Measurements from ENCODE around the gene GPR151.

- TF ChIP-seq POLR2A (IDR thresholded peaks at IDR 0.05; ENCODE audit: control extremely low read depth in 1 of 2, low read depth in 2 of 2, low read length in 2 of 2) (no peak), EZH2 (IDR thresholded peaks at IDR 0.05; ENCODE audit: low read depth, low read length, severe bottlenecking) (no peak), TAF1 (IDR thresholded peaks at IDR 0.05; ENCODE audit: low read depth, low read length) (no peak), CTCF (IDR thresholded peaks at IDR 0.05; ENCODE audit: control extremely low read depth in 1 of 3, insufficient read depth in 1 of 3, low read depth in 1 of 3, low read length in 3 of 3) (no peak), CHD2 (IDR thresholded peaks at IDR 0.05; ENCODE audit: low read length) (no peak), MAX (IDR thresholded peaks at IDR 0.05) (no peak), ATF2 (IDR thresholded peaks at IDR 0.05; ENCODE audit: low read length) (no peak), POLR2AphosphoS5 (IDR thresholded peaks at IDR 0.05; ENCODE audit: low read depth, low read length) (no peak), USF2 (IDR thresholded peaks at IDR 0.05; ENCODE audit: low read length) (no peak), RFX5 (IDR thresholded peaks at IDR 0.05; ENCODE audit: borderline replicate concordance, low read depth, low read length) (no peak)
These were observed 33.6 kb upstream of the GPR151 start for GRCh38 chr5:146549615-146550014.
